ENCODE measurements around the gene TULP4.
"Not testable (repeated sequence)": the region's sequence is repeated elsewhere in the genome, so short reads cannot be mapped to it uniquely, and the experiment has no call there.

TULP4 gene

GRCh38 chr6:158475344-158476302 is 163.4 kb downstream of the TULP4 start:
- DNase-seq = peak; percentile 1

GRCh38 chr6:158476389-158476788 is 164.1 kb downstream of the TULP4 start:
- DNase-seq = no peak

GRCh38 chr6:158477722-158478121 is 165.5 kb downstream of the TULP4 start:
- DNase-seq = not testable (repeated sequence)

GRCh38 chr6:158480989-158481388 is 168.7 kb downstream of the TULP4 start:
- no peak for DNase-seq

- DNase-seq = peak; percentile 90
Measured at GRCh38 chr6:158481690-158482473, 169.6 kb downstream of the TULP4 start.

GRCh38 chr6:158485431-158485830 is 173.2 kb downstream of the TULP4 start:
- DNase-seq = no peak

- peak; percentile 2 for DNase-seq
Measured at GRCh38 chr6:158487495-158487894, 175.2 kb downstream of the TULP4 start.

GRCh38 chr6:158488065-158488464 is 175.8 kb downstream of the TULP4 start:
- DNase-seq = peak; percentile 95

- DNase-seq = no peak
Measured at GRCh38 chr6:158489441-158489840, 177.2 kb downstream of the TULP4 start.

- DNase-seq = no peak
Measured at GRCh38 chr6:158492881-158493280, 180.6 kb downstream of the TULP4 start.

- no peak for DNase-seq
Measured at GRCh38 chr6:158496700-158497099, 184.4 kb downstream of the TULP4 start.

- DNase-seq = no peak
Measured at GRCh38 chr6:158497620-158498019, 185.4 kb downstream of the TULP4 start.

GRCh38 chr6:158498362-158498761 is 186.1 kb downstream of the TULP4 start:
- DNase-seq = no peak

- DNase-seq = no peak
Measured at GRCh38 chr6:158499601-158500000, 187.3 kb downstream of the TULP4 start.

GRCh38 chr6:158500016-158500735 is 187.9 kb downstream of the TULP4 start:
- peak; percentile 15 for DNase-seq

GRCh38 chr6:158501360-158502262 is 189.3 kb downstream of the TULP4 start:
- no peak for DNase-seq

GRCh38 chr6:158502263-158502950 is 190.1 kb downstream of the TULP4 start:
- DNase-seq = no peak

- no peak for DNase-seq
Measured at GRCh38 chr6:158503222-158503621, 191.0 kb downstream of the TULP4 start.

- DNase-seq = no peak
Measured at GRCh38 chr6:158503846-158504245, 191.6 kb downstream of the TULP4 start.

GRCh38 chr6:158505194-158505593 is 192.9 kb downstream of the TULP4 start:
- DNase-seq = no peak

- no peak for DNase-seq
Measured at GRCh38 chr6:158506601-158507000, 194.3 kb downstream of the TULP4 start.
